ENCODE results near the gene AFAP1L2.

The AFAP1L2 gene

DNA sequence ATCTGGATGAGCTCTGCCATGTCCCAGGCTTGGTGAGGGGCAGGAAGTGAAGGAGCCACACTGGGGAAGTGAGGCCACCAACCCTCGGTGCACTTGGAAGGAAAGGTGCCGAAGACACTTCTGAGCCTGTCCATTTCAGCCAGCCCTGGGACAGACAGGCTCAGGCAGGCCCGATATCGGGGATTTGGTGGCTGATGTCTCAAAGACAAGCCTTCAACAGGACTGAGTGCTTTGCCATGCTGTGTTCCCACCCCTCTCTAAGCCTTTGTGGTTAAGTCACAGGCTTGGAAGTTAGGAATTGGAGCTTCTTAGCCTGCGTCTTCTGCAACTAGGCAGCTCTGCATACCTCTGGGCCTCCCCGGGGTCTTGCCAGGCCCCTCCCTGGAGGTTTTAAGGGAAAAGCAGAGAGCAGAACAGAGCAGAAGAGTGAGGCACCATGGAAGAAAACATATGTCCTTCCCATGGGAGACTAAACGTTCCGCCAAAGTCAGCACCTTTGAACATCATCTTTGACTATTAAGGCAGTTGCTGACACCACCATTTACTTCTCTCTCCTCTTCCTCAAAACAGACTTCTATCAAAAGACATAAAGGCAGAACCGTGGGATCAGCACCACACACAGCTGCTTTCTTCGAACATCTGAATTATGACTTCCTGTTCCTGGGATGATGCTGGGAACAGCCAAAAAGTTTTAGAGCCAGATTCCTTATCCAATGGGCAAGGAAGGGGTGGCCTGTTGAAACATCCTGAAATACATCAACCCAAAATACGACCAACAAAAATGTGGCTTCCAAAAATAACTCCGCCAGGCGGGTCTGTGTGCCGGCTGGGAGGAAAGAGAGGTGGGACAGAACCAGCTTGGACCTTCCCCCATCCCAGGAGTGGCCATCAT, 71.8 kb downstream of the AFAP1L2 start:
- no peak for DNase-seq

DNA sequence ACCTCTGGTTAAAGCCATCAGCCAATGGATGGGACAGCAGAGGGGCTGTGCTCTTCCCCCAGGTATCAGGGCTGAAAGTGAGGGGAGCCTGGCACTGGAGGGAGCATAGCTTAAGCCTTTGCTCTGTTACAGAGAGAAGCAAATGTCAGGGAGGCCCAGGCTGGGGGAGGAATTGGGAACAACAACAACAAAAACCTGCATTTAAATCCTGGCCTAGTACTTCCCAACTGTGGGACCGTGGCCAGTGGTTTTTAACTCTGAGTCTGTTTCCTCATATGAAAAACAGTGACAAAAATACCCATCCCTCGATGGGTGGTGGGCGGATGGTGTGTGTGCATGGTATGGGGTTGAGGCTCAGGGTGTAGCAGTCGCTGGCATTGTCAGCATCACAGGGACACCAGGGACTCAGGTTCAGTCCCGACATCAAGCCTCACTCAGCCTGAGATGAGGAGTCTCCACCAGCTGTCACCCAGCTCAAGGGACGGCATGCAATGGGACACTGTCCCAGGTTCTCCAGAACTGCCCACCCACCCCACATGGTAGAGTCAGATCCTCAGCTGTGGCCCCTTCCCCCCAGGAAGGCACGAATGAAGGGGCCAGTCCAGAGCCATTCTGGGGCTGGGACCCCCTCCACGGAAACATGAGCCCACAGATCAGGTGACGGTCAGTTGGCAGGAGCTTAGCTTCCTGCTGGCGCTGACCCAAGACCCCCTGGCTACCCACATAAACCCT, 74.5 kb downstream of the AFAP1L2 start:
- no peak for DNase-seq

- no peak for DNase-seq
Measured at GRCh38 chr10:114328874-114329273, 75.4 kb downstream of the AFAP1L2 start.

DNA sequence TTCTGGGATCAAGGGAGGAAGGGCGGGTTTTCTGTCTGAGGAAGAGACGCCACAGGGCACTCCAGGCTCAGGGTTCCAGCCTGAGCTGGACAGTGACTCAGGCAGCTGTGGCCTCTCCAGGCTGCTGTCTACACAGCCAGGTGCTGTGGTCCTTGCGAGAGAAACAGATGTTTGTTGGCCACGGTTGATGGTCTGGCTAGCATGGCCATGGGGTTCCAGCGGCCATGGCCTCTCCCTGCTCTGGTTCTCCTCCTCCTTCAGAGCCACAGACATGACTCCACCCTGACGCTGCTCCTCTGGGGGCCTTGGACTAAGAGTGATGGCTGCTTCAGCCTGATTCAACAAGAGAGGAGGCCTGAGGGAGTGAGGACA, 75.9 kb downstream of the AFAP1L2 start:
- no peak for DNase-seq

GRCh38 chr10:114327537-114328440, 76.5 kb downstream of the AFAP1L2 start:
- no peak for DNase-seq

DNA sequence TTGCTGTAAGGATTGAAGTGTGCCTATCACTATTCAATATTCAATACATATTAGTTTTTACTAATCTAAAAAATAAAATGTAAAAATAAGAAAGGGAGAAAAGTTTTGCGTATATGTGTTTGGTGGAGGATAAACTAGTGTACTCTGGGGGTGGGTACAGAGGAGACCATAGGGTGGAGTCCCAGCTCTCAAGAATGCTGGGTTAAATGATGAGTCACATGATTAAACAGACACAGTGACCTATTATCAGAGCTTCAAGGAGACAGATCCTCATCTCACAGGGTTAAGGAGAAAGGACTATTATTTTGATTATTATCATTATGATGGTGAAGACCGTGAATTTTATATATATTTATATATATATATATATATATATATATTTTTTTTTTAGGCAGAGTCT, 77.5 kb downstream of the AFAP1L2 start:
- no peak for DNase-seq

GRCh38 chr10:114323023-114323422, 81.3 kb downstream of the AFAP1L2 start:
- DNase-seq, result peak; percentile 34

- no peak for DNase-seq
Measured at GRCh38 chr10:114322344-114322743, 82.0 kb downstream of the AFAP1L2 start.

GRCh38 chr10:114320249-114321116, 83.8 kb downstream of the AFAP1L2 start:
- no peak for DNase-seq

GRCh38 chr10:114319406-114320248, 84.7 kb downstream of the AFAP1L2 start:
- no peak for DNase-seq

- DNase-seq, result no peak
Measured at GRCh38 chr10:114316744-114317143, 87.6 kb downstream of the AFAP1L2 start.

- DNase-seq, result no peak
Measured at GRCh38 chr10:114315566-114316420, 88.5 kb downstream of the AFAP1L2 start.

DNA sequence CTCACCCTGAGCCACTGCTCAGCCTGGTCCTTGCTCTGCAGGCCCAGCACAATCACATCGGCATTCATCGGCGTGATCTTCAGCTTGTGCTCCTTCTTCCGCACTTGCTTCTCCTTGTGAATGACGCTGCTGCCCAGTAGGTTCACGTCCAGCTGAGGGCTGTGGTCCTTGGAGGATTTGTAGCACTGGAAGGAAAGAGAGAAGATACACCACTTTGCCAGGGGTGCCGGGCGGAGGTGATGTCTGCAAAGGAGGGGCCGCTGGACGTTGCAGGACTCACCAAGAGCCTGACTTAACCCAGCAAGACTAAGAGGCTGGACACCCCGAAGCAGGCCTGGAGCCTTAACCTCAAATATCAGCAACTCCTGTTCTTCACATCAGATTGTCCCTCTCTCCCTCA, 90.4 kb downstream of the AFAP1L2 start:
- no peak for DNase-seq

DNA sequence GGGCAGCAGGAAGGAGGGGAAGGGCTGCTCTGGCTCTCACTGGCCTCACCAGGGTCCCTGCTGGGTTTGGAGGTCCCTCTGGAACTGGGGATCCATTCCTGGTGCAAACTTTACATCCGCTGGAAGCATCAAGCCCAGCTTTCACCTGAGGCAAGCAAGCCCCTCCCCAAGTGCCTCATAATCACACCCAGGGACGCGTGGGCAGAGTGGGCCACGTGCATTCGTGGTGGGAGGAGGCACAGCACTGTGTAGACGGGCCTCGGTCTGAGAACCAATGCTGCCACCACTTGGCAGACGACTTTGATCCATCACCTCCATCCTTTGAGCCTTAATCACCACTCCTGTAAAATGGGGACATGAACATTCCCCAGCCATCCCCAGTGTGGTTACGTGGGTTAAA, 91.2 kb downstream of the AFAP1L2 start:
- DNase-seq, result no peak

- DNase-seq, result no peak
Measured at GRCh38 chr10:114311496-114312209, 92.6 kb downstream of the AFAP1L2 start.

DNA sequence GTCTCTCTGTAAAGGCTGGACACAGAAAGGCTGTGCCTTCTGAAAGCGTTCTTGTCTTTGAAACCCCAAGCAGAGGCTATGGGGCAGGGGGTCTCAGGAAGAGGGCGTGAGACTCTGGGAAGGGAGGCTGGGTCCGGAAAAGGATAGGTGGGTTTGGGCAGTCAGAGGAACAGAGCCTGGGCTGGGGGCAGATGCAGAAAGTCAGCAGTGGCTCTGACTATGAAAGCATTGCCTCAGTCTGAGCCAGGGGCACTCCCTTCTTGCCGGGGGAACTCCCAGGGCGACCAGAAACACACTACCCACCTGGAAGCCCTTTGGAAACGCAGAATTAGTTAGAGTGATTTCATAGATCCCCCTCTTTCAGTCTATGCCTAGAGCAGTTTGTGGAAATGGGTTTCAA, 93.3 kb downstream of the AFAP1L2 start:
- DNase-seq, result no peak

DNA sequence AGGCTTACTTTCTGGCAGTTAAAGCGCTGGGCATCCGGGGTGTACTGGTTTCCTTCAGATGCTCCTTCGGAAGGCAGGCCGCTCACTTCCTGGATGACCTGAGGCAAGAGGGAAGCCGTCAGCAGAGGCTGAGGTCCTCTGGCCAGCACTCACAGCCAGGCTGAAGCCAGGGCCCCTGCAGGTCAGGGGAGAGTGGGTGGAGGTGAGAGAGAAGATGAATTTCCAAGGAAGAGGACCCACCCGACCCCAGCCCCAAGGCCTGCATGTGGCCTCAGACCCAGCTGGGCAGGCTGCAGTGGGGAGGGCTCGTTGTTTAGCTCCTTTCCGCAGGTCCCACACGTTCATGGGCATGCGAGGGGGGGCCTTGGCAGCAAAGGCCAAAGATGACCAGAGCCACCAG, 94.0 kb downstream of the AFAP1L2 start:
- DNase-seq, result peak; percentile 21

DNA sequence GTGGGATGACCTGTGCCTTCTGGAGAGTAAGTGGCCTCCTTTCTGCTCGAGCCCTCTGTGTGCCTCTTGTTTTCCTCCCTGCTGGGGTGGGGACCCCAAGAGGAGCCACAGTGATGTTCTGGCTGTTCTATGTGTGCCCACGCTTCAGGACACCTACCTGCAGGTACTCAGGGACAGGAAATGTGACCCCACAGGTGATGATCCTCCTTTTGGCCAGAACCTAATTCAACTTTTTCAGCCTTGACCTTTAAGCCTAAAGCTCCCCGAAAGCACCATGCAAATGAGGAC, 95.0 kb downstream of the AFAP1L2 start:
- DNase-seq, result no peak

DNA sequence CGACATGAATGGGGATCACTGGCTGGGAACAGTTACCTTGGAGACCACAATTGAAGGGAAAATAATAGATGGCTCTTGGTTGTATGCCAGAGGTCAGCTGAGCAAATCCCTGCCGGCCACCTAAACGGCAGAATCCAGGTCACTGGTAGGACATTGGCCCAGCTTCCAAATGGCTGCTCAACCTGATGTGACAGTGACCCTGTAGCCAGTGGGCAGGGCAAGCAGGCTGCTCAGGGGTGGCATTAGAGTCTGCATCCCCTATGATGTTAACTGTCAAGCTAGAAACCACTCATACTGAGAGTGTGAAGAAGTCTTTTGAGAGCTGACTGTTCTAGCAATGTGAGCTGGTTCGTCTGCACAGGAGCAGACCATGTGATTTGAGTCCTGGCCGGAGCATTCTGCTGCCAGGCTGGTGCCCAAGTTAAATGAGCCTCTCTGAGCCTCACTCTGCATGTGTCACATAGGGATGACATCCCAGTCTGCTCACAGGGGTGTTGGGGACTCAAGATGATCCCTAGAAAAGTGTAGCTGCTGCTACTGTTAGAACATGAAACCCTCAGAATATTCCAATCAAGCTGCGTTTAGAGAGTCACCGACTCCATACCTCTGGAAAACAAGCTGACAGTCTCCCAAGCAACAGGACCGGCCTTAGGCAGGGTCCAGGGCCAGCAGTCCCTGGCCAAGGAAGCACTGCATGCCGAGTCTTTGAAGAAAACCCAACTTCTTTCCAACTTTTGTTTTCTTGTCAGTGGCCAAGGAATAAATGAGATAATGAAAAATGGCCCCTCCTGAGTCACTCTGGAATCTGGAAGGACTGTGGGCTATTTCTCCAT, 95.6 kb downstream of the AFAP1L2 start:
- peak; percentile 64 for DNase-seq
